Measurements from ENCODE around the gene PAK5. TPM values are rescaled to one million over a fixed set of nuclear protein-coding genes. Genes with fewer than 3 reads are reported as not detected.

PAK5 gene
- total and polyA plus RNA-seq, 2 of the 13 experiments (the other 11 are each of a cell fraction or from before 2014, with no cell fraction given) = not detected

DNA sequence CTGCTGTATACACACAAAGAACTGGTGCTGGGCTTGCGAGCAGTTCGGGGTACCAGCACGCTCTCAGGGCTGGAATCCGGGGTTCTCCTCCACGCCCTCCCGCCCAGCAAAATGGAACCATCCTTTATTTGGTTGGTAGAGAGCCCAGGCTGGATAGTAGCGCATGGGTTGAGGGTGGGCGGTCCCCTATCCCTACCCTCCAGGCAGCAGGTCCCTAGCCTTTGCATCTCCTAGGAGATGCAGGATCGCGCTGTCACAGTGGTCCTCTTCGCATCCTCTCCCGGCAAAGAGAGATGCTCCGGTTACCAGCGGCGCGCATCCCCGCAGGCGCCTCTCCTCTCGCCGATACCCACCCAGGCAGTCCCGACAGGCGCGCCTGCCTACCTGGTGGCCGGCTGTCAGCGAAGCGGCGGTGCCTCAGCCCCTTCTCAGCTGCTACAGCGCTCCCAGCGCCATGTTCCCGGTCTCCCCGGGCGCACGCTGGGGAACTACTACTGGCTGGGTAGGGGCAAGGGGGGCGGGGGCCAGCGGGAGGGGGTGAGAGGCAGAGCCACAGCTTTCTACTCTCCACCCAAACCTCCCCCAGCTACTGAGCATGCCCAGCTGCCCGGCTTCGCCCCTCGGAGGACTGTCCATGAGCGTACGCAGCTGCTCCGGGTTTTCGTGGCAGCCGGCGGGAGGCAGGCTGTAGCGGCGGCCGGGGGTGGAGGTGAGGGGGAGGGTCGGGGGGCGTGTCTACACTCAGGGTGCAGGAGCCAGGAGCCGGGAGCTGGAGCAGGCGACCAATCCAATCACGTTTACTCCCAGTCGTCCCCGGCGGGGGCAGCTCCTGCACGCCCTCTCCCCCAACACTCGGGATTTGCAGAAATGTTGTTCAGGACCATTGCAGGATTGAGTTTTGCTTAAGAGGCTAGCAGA lies at the start of gene PAK5 (continued):
- TF ChIP-seq PATZ1 (CRISPR knock-in tag; IDR thresholded peaks at IDR 0.05) (peak; percentile 42; the same call in 1 of the 2 replicates), ZNF704 (CRISPR knock-in tag; IDR thresholded peaks at IDR 0.05; ENCODE audit: borderline replicate concordance) (no peak), ATF7 (IDR thresholded peaks at IDR 0.05) (no peak), ATF7 (CRISPR knock-in tag; IDR thresholded peaks at IDR 0.05) (no peak), RXRB (CRISPR knock-in tag; IDR thresholded peaks at IDR 0.05; ENCODE audit: borderline replicate concordance) (no peak), NONO (IDR thresholded peaks at IDR 0.05) (no peak), NONO (CRISPR knock-in tag; conservative IDR thresholded peaks at IDR 0.05) (no peak), MEIS2 (CRISPR knock-in tag; IDR thresholded peaks at IDR 0.05) (no peak), ZNF343 (CRISPR knock-in tag; IDR thresholded peaks at IDR 0.05) (no peak), MLXIP (CRISPR knock-in tag; IDR thresholded peaks at IDR 0.05; ENCODE audit: borderline replicate concordance) (no peak), FUBP1 (CRISPR knock-in tag; IDR thresholded peaks at IDR 0.05; ENCODE audit: borderline replicate concordance) (no peak), NFYC (CRISPR knock-in tag; IDR thresholded peaks at IDR 0.05) (0 out of 2 replicates have a peak, but pooled peaks have one; percentile 18), RXRA (CRISPR knock-in tag; IDR thresholded peaks at IDR 0.05) (0 out of 2 replicates have a peak, but pooled peaks have one; percentile 16), CCAR2 (optimal IDR thresholded peaks at IDR 0.05; ENCODE audit: low read depth, low read length) (no peak), SIN3A (IDR thresholded peaks at IDR 0.05; ENCODE audit: borderline replicate concordance, low read depth, low read length) (no peak), ZNF567 (CRISPR knock-in tag; IDR thresholded peaks at IDR 0.05; ENCODE audit: borderline replicate concordance) (no peak), ZBTB37 (CRISPR knock-in tag; IDR thresholded peaks at IDR 0.05) (no peak)
